Astrocyte of the spinal cord (primary cell): ENCODE measurements around the gene ADAMTS2.

Experiments used
- DNase-seq: peaks from one replicate; pipeline ENCODE4 v3.0.0; 2011; ENCODE audit warnings: low read depth, low spot score
- H3K4me3 ChIP-seq: 2 replicates; pipeline ENCODE4 v1.5.1; 2011; ENCODE audit warnings: low read depth, mild to moderate bottlenecking, low read length, moderate library complexity
- CTCF ChIP-seq: IDR thresholded peaks from 2 replicates; pipeline ENCODE4 v1.5.1; 2012; ENCODE audit warnings: low read depth, mild to moderate bottlenecking, low read length, inconsistent platforms
- in situ Hi-C: cut with HindIII; loops from 2 replicates; pipeline ENCODE4 v1.10.0; 2017; ENCODE audit warnings: low sequenced_read_pairs

The ADAMTS2 gene

GRCh38 chr5:179311091-179311470, 34.2 kb downstream of the ADAMTS2 start:
- TF ChIP-seq CTCF: no peak
- in situ Hi-C loops: no loop called here
- DNase-seq: no peak
- H3K4me3 ChIP-seq: no peak overlapping the region

- no peak overlapping the region for H3K4me3 ChIP-seq
- no peak for DNase-seq
- in situ Hi-C loops: no loop called here
- no peak for TF ChIP-seq CTCF
Observed at GRCh38 chr5:179310439-179311090, 34.7 kb downstream of the ADAMTS2 start.

- in situ Hi-C loops: no loop called here
- no peak for TF ChIP-seq CTCF
- DNase-seq: no peak
- H3K4me3 ChIP-seq: no peak overlapping the region
Observed at GRCh38 chr5:179309751-179310320, 35.4 kb downstream of the ADAMTS2 start.

- no peak overlapping the region for H3K4me3 ChIP-seq
- no peak for DNase-seq
- TF ChIP-seq CTCF: no peak
- in situ Hi-C loops: no loop called here
Observed at GRCh38 chr5:179309383-179309670, 35.9 kb downstream of the ADAMTS2 start.

GRCh38 chr5:179308563-179309382, 36.5 kb downstream of the ADAMTS2 start:
- no peak for TF ChIP-seq CTCF
- no peak for DNase-seq
- no peak overlapping the region for H3K4me3 ChIP-seq
- in situ Hi-C loops: no loop called here

GRCh38 chr5:179307931-179308471, 37.3 kb downstream of the ADAMTS2 start:
- no peak for DNase-seq
- in situ Hi-C loops: no loop called here
- TF ChIP-seq CTCF: no peak
- no peak overlapping the region for H3K4me3 ChIP-seq
